ENCODE data around the gene TRUB2. TPM values are rescaled to one million over a fixed set of nuclear protein-coding genes. Genes with fewer than 3 reads are reported as not detected.
"Not testable (repeated sequence)": the region's sequence is repeated elsewhere in the genome, so short reads cannot be mapped to it uniquely, and the experiment has no call there.

Gene TRUB2
- polyA plus RNA-seq, 3 donors = 39.2 to 41.7 (median 39.8) TPM

DNA sequence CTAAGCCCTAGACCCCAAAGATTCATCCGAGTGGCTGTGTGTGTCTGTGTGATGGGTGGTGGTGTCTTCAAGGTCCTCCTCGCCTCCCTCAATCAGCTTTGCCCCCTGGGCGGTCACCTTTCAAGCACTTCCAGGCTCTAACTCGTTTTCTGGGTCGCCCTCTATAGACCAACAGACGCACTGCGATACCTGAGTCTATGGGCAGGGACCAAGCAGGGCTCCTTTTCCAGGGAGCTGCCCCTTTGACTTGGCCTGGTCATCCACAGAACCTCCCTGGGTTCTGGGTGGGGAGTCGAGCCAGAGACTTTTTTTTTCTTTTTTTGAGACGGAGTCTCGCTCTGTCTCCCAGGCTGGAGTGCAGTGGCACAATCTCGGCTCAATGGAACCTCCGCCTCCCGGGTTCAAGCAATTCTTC lies 19.2 kb upstream of the TRUB2 start:
- no peak for DNase-seq (ENCODE audit: low read depth in 3 of 3, low spot score in 2 of 3)

GRCh38 chr9:128340691-128341434 lies 18.6 kb upstream of the TRUB2 start:
- no peak for DNase-seq (ENCODE audit: low read depth in 3 of 3, low spot score in 2 of 3)

DNA sequence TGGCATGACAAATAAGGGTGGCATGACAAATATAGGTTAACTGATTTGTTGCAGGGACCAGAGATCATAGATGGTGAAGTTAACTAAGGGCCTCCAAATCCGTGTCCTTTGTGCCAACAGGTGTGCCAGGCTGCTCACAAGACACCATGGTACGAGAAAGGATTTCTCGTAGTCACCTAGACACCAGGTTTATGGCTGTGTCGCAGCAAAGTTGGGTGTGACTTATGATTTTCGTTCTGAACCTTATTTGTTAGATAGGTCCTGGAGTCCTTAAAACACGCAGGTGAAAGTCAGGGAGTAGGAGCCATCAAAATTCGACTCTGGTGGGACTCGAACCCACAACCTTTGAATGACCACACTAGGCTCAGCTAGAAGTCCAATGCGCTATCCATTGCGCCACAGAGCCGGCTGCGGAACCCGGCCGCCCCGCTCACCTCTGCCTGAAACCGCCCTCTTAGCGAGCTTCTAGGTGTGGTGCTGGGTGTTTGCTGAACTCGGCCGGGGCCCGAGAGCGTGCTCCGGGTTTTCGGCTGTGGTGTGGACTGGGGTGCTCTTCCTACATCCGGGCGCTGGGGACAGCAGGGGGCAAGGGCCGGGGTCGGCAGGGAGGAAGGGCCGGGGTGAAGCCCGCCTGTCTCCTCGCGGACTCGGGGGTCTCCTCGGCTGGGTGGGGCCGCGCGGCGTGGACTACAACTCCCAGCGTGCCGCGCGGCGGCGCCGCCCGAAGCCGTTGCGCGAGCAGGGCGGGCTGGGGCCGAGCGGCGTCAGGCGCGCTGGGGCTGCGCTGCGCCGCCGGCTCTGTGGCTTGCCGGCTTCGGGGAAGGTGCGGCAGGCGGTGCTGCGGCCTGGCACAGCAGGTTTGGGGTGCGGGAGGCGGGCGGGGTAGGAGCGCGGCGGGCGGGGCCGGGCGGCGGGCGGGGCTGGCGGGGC lies 17.8 kb upstream of the TRUB2 start, which contains the start of gene SLC27A4:
Gene SLC27A4, plus strand, starts transcription at position 767 of the 930 bp plus-strand sequence. CDS start 2,606 bp downstream, outside the sequence.
- DNase-seq (ENCODE audit: low read depth in 3 of 3, low spot score in 2 of 3) = peak in 1 of 3 donors; percentile 46

GRCh38 chr9:128338852-128339614 lies 16.8 kb upstream of the TRUB2 start:
- not testable (repeated sequence) for DNase-seq (ENCODE audit: low read depth in 3 of 3, low spot score in 2 of 3)

GRCh38 chr9:128337936-128338335 lies 15.7 kb upstream of the TRUB2 start:
- no peak for DNase-seq (ENCODE audit: low read depth in 3 of 3, low spot score in 2 of 3)

DNA sequence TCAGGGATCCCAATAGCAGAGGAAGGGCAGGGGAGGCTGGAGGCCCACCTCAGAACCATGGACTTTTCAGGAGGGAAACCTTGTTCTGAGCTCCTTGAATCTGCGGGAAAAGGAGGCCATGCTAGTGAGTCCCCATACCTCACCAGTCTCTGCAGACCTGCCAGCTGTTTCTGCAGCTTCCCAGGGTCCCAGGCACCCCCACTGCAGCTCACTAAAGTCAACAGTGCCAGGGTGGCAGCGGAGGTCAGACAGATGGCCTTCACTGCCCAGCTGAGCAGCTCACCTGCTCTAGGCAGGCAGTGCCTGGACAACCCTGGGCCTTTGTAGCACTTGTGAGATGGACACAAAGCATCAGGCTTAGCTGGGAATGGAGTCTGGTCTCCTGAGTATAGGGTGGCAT lies 13.7 kb upstream of the TRUB2 start:
- no peak for DNase-seq (ENCODE audit: low read depth in 3 of 3, low spot score in 2 of 3)

DNA sequence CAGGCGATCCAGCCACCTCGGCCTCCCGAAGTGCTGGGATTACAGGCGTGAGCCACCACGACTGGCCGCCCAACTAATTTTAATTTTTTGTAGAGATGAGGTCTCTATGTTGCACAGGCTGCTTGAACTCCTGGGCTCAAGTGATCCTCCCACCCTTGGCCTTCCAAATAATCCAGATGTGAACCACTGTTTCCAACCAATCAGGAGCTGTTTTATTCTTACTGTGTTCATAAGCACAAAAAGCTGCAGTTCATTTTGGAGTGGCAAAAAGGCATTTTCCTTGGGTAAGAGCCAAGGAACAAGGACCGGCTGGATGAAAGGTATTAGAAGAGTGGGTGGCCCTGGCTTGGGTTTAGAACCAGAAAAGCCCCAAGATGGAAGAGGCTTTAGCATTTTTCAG lies 12.9 kb upstream of the TRUB2 start:
- no peak for DNase-seq (ENCODE audit: low read depth in 3 of 3, low spot score in 2 of 3)

DNA sequence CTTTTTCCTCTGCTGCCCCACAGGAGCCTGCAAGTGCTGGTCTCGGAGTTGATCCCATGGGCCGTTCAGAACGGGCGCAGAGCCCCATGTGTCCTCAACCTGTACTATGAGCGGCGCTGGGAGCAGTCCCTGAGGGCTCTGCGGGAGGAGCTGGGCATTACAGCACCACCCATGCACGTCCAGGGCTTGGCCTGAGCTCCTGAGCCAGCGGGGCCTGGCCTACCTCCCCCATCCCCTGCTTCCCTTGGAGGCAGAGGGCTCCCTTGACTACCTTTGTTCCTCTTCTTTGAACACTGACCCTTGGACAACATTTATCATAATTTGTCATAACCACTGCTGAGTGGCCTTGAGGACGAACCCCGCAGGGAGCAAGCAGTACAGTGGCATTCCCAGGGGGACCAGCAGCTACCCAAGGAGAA lies 11.2 kb upstream of the TRUB2 start:
- no peak for DNase-seq (ENCODE audit: low read depth in 3 of 3, low spot score in 2 of 3)

DNA sequence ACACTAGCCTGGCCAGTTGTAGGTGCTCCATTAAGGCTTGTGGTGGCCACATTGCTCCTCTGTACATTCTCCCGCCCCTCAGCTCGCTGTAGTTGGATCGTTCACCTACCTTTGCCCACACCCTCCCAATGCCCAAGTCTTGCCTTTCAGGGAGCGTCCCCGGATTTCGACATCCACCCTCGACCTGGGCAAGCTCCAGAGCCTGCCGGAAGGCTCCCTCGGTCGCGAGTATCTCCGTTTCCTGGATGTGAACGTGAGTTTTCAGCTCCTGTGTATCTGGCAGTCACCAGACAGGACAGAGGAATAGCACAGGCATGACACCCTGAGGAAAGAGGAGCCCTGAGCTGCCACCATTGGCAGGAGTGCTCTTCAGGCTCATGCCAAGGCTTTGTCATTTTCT lies 3.4 kb upstream of the TRUB2 start:
- DNase-seq (ENCODE audit: low read depth in 3 of 3, low spot score in 2 of 3) = no peak

GRCh38 chr9:128324401-128324800 lies 2.2 kb upstream of the TRUB2 start:
- no peak for DNase-seq (ENCODE audit: low read depth in 3 of 3, low spot score in 2 of 3)

- DNase-seq (ENCODE audit: low read depth in 3 of 3, low spot score in 2 of 3) = no peak
These were observed 1.5 kb upstream of the TRUB2 start for GRCh38 chr9:128323791-128324190.

DNA sequence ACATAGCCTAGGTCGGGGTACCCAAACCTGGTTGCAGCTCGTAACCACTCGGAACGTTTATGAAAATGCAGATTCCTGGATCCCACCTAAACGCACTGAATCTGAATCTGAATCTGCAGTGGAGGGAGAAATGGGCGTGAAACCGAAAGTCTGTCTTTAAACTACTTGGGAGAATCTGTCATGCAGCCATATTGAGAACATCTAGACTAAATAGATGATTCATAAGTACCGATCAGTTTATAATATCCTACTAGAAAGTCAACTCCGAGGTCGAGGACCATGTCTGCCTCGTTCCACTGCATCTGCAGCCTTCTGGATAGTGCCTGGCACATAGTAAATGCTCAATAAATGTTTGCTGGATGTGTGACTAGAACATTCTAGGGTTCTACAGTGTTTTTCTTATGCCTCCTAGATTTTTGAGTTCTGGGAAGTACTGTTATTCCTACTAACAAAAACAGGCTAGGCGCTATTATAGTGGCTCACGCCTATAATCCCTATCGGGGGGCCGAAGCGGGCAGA lies 1.0 kb upstream of the TRUB2 start:
- no peak for DNase-seq (ENCODE audit: low read depth in 3 of 3, low spot score in 2 of 3)

GRCh38 chr9:128321879-128322403 lies 306 bp downstream of the TRUB2 start:
- DNase-seq (ENCODE audit: low read depth in 3 of 3, low spot score in 2 of 3) = no peak

DNA sequence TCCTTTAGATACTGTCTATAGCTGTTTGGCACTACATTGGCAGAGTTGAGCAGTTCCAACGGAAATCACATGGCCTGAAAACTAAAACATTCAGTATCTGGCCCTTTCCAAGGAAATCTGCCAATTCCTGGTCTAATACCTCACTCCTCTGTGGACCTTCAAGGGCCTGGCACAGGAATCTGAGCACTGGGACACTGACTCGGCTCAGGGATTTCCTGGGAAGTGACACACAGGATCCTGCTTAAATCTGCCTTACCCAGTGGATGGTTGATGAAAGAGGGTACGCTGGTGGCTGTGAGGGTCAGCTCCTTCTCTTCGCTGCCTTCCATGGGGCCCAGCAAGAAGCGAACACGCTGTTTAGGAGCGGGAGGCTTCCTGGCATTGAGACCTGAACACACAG lies 904 bp downstream of the TRUB2 start:
- DNase-seq (ENCODE audit: low read depth in 3 of 3, low spot score in 2 of 3) = no peak

GRCh38 chr9:128317629-128318028 lies 4.6 kb downstream of the TRUB2 start:
- DNase-seq (ENCODE audit: low read depth in 3 of 3, low spot score in 2 of 3) = no peak

GRCh38 chr9:128316421-128316820 lies 5.8 kb downstream of the TRUB2 start:
- no peak for DNase-seq (ENCODE audit: low read depth in 3 of 3, low spot score in 2 of 3)

DNA sequence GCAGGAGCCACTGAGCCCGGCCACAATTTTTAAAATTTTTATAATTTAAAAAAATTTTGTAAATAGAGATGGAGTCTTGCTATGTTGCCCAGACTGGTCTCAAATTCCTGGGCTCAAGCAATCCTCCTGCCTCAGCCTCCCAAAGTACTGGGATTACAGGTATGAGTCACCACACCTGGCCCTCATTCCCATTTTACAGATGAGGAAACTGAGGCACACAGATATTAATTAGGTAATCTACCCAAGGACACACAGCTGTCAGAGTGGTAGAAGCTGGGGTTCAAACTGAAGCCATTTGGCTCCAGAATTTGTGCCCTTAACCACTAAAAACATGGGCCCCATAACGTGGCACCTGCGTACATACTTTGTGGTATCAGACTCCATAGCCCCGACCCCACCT lies 7.5 kb downstream of the TRUB2 start:
- no peak for DNase-seq (ENCODE audit: low read depth in 3 of 3, low spot score in 2 of 3)

GRCh38 chr9:128310461-128310860 lies 11.8 kb downstream of the TRUB2 start:
- DNase-seq (ENCODE audit: low read depth in 3 of 3, low spot score in 2 of 3) = no peak

DNA sequence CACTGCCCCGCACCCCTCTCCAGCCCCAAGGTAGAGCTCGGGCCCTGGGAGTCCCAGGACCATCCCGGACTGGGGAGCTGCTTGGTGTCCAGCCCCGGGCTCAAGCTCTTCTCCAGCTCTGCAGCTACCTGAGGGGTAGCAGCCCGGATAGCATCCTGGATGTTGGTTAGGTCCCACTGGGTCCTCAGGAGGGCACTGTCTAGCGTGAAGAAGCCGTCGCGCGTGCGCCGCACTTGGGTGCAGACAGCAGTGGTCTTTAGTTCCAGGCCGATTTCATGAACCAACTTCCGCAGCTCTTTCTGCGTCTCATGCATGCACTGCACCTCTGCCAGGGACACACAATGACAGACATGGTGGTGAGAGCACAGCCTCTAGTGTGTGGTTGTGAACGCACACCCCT lies 12.7 kb downstream of the TRUB2 start:
- no peak for DNase-seq (ENCODE audit: low read depth in 3 of 3, low spot score in 2 of 3)

DNA sequence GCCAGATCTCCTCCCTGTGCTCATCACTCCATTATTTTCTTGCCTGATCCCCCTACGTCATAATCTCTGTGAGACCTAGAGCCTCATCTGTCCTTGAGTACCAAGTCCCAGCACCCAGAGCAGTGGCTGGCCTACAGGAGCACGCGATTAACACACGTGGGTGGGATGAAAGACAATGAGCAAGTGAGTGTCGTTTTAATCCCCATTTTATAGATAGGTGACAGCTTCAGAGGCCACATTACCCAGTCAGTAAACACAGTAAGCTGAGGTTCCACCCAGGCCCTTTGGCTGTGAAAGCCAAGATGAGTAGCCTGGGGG lies 17.3 kb downstream of the TRUB2 start:
- no peak for DNase-seq (ENCODE audit: low read depth in 3 of 3, low spot score in 2 of 3)
